GM12891 (cell line): ENCODE data around the gene ADTRP.

ENCODE experiments used
- POLR2AphosphoS5 ChIP-seq: IDR thresholded peaks from 2 replicates; pipeline ENCODE4 v1.6.1; 2011; ENCODE audit warnings: low read depth, low read length, control low read depth
- POU2F2 ChIP-seq: IDR thresholded peaks from 2 replicates; pipeline ENCODE4 v1.6.1; 2011; ENCODE audit warnings: low read depth, mild to moderate bottlenecking, control low read depth, low read length, moderate library complexity

- TF ChIP-seq POU2F2: no peak
- TF ChIP-seq POLR2AphosphoS5: no peak
These were observed 7.0 kb downstream of the ADTRP start for GRCh38 chr6:11771473-11772048.
